ENCODE data around the gene VN1R5.
"Not testable (repeated sequence)": the region's sequence is repeated elsewhere in the genome, so short reads cannot be mapped to it uniquely, and the experiment has no call there.

Gene VN1R5

GRCh38 chr1:247274605-247275256, 18.9 kb downstream of the VN1R5 start:
- no peak for TF ChIP-seq CTCF (IDR thresholded peaks at IDR 0.05; ENCODE audit: extremely low read depth, missing control alignments)
- DNase-seq (ENCODE audit: low spot score), result no peak

GRCh38 chr1:247277191-247277590, 21.3 kb downstream of the VN1R5 start:
- no peak for TF ChIP-seq CTCF (IDR thresholded peaks at IDR 0.05; ENCODE audit: extremely low read depth, missing control alignments)
- no peak for DNase-seq (ENCODE audit: low spot score)

GRCh38 chr1:247281001-247281574, 25.2 kb downstream of the VN1R5 start:
- no peak for DNase-seq (ENCODE audit: low spot score)
- no peak for TF ChIP-seq CTCF (IDR thresholded peaks at IDR 0.05; ENCODE audit: extremely low read depth, missing control alignments)

GRCh38 chr1:247286134-247286670, 30.3 kb downstream of the VN1R5 start:
- no peak for DNase-seq (ENCODE audit: low spot score)
- TF ChIP-seq CTCF (IDR thresholded peaks at IDR 0.05; ENCODE audit: extremely low read depth, missing control alignments), result no peak

GRCh38 chr1:247287460-247287859, 31.6 kb downstream of the VN1R5 start:
- DNase-seq (ENCODE audit: low spot score), result no peak
- TF ChIP-seq CTCF (IDR thresholded peaks at IDR 0.05; ENCODE audit: extremely low read depth, missing control alignments), result no peak

- TF ChIP-seq CTCF (IDR thresholded peaks at IDR 0.05; ENCODE audit: extremely low read depth, missing control alignments), result no peak
- no peak for DNase-seq (ENCODE audit: low spot score)
Measured at GRCh38 chr1:247288341-247288740, 32.5 kb downstream of the VN1R5 start.

- DNase-seq (ENCODE audit: low spot score), result not testable (repeated sequence)
Measured at GRCh38 chr1:247289274-247289892, 33.5 kb downstream of the VN1R5 start.
